HG02642 (cell line): Measurements from ENCODE around the gene DENND1C.
A peak's percentile ranks its signal among the peaks of the same experiment; 100 is the strongest.

Source experiments
- ATAC-seq: cut with Tn5 transposase; IDR thresholded peaks from one replicate; pipeline ENCODE4 v1.9.1; 2021; ENCODE audit warnings: mild to moderate bottlenecking; ENCODE audit not compliant: unreplicated experiment, poor library complexity

Gene DENND1C

DNA sequence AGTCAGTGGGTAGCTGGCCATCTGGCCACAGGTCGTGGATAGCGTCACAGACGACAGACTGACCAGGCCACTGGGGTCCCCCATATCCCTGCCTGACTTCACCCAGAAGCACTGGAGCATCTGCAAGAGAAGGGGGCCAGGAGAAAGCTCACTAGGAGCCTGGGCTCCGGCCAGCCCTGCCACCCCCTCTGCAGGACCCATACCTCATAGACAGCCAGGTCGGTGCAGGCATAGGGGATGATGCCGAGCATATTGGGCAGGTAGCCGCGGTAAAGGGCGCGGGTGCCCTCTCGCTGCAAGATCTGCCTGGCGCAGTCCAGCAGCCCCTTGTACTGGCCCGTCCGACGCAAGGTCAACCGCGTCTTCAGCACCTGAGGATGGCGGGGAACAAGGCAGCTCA, 54.5 kb downstream of the DENND1C start:
- ATAC-seq, result no peak

DNA sequence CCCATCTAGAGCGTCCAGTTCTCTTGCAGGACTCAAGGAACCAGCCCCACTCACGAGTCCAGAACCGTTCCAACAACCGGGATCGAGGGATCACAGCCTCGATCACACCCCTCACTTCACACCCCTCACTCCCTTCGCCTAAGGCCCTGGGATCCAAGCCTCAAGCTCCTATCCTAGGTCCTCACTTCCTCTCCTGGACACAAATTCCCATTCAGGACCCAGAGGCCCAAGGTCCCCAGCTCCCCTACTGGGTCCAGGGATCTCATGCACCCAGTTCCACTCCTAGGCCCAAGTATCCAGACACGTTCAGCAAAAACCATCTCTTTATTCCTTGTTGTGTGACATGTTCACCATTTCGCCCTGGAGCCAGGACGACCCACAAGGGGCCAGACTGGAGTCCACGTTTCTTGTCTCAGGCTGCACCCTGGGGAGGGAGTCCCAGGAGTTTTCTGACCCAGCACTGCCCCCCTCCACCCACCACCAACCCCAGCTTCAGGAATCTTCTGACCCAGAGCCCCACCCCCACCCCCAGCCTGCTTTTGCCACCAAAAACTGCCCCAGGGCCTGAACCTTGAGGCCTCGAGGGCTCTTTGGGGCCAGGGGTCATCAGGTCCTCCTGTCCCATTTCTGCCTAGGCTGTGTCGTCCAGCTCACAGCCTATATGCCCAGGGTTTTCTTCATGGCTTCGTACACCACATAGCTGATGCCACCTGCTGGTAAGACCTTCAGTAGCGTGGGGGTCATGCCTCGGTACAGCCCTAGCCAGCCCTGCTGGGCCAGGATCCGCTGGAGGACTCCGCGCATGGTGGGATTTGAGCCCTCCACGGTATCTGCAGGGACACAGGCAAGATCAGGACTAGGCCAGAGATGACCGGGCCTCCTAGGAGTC, 55.6 kb downstream of the DENND1C start:
- no peak for ATAC-seq

DNA sequence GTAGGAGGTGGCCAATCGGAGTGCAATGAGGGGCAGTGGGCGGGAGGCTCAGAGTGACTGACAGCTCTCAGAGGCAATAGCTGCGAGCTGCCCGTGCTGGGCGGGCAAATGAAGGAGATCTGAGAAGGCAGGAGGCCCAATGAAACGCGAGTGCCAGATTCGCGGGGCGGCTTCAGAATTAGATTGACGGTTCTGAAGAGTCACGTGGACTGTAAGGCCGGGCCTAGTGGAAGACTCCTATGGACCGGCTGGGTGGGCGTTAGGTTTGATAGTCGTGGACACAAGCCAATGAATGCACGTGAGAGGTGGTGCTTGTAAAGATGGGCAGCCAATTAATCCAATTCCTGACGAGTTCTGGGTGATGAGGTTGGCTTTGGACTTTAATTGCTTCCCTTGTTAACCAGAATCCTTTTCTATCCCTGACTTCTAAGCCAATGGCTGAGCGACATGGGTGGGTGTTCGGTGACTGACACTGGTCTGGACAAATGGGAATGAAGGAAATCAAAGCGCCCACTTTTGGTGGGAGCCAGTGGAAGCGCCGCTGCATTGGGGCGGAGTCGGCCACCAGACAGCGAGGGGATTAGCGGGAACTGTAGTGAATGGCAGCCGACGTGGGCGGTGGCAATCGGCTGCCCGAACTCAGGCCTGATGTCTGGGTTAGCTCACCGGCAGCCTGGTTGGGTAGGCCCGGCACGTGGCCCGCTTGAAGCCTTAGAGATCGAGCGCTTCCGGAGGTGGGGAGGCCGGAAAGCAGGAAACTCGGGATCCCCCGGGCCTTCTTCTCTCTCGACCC, 56.5 kb downstream of the DENND1C start:
- ATAC-seq, result peak; percentile 88

- peak; percentile 0 for ATAC-seq
Observed at GRCh38 chr19:6424195-6424938, 57.2 kb downstream of the DENND1C start, which contains the start of gene KHSRP. KHSRP (minus strand) TSS chr19:6424811; CDS start chr19:6424701, 110 bp downstream.

DNA sequence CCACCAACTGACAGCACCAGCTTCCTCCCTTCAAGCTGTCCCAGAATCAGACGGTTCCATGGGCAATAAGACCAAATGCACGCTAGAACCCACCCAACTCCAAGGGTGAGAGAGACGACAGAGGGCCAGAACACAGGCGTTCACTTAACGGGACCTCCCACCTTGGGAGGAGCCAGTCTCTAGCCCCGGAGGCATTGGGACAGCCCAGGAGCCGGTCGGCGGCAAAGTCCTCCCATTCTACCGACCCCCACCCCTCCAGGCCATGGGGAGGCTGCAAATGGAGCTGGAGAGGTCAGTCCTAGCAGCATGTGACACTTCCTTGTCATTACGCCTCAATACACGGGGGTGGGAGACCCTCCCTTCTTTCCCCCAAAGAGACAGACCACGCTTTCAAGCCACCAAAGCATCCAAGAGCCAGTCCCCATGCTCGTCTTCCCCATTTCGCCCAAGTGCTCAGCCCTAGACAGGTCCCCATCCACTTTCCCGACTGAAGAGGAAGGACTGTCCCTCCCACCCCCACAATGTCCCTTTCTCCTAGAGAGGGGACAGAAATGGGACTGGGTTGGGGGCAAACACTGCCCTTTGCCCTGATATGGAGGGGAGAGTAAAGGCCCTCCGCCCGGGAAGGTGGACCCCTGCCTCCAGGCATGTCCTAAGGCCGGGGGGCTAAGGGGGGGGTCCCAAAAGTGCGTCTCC, 57.9 kb downstream of the DENND1C start:
- no peak for ATAC-seq

GRCh38 chr19:6421075-6422014, 60.2 kb downstream of the DENND1C start:
- no peak for ATAC-seq

DNA sequence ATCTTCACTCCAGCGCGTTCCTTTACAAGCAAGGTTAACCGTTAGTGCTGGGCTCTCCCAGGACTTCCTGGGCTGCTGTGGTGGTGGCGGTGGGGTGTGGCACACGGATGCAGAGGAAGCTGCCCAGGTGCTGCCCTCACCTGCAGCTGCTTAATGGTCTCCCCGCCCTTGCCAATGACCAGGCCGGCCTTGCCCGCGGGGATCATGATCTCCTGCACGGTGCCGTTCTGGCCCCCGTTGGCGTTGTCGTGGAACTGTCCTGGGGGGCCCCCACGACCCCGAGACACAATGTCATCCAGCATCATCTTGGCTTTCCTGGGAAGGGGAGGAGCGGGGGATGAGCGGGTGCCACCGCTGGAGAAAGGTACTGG, 63.0 kb downstream of the DENND1C start:
- ATAC-seq, result no peak

- ATAC-seq, result no peak
Observed at GRCh38 chr19:6417713-6418561, 63.6 kb downstream of the DENND1C start.
